Smooth muscle cell (in vitro differentiated cells): ENCODE data around the gene MYCBP. TPM values are rescaled to one million over a fixed set of nuclear protein-coding genes. Genes with fewer than 3 reads are reported as not detected.

Experiments
- DNase-seq: peaks from one replicate; lab custom pipeline; 2025; ENCODE audit not compliant: unreplicated experiment; lab: John Stamatoyannopoulos, UW
- H2AFZ ChIP-seq: fragments of 200-600 bp; sonication (generic); 2 replicates; pipeline ENCODE4 v1.6.0; 2016; ENCODE audit warnings: antibody characterized with exemption, low read depth, mild to moderate bottlenecking
- H3F3A ChIP-seq: fragments of 200-600 bp; sonication (generic); 2 replicates; pipeline ENCODE4 v1.6.0; 2017; ENCODE audit warnings: antibody characterized with exemption, low read depth
- H3K27ac ChIP-seq: fragments of 200-600 bp; sonication (generic); 2 replicates; pipeline ENCODE4 v1.5.1; 2016; ENCODE audit warnings: low read depth, mild to moderate bottlenecking
- H3K27me3 ChIP-seq: fragments of 200-600 bp; sonication (generic); 2 replicates; pipeline ENCODE4 v1.6.1; 2016; ENCODE audit warnings: low read depth, mild to moderate bottlenecking
- H3K36me3 ChIP-seq: fragments of 200-600 bp; sonication (generic); 2 replicates; pipeline ENCODE4 v1.5.1; 2016; ENCODE audit warnings: low read depth
- H3K4me1 ChIP-seq: fragments of 200-600 bp; sonication (generic); 2 replicates; pipeline ENCODE4 v1.5.1; 2016; ENCODE audit warnings: low read depth
- H3K4me2 ChIP-seq: fragments of 200-600 bp; sonication (generic); 2 replicates; pipeline ENCODE4 v1.6.0; 2016; ENCODE audit warnings: mild to moderate bottlenecking
- H3K4me3 ChIP-seq: fragments of 200-600 bp; sonication (generic); 2 replicates; pipeline ENCODE4 v1.5.1; 2016; ENCODE audit warnings: mild to moderate bottlenecking
- H3K79me2 ChIP-seq: fragments of 200-600 bp; sonication (generic); 2 replicates; pipeline ENCODE4 v1.6.0; 2016; ENCODE audit warnings: low read depth, mild to moderate bottlenecking
- H3K9ac ChIP-seq: fragments of 200-600 bp; sonication (generic); 2 replicates; pipeline ENCODE4 v1.6.0; 2016; ENCODE audit warnings: low read depth
- H3K9me3 ChIP-seq: fragments of 200-600 bp; sonication (generic); replicated peaks from 2 replicates; pipeline ENCODE4 v1.5.1; 2016; ENCODE audit warnings: low read depth
- H4K20me1 ChIP-seq: fragments of 200-600 bp; sonication (generic); 2 replicates; pipeline ENCODE4 v1.6.0; 2016; ENCODE audit warnings: low read depth
- WGBS: methylation state at CpG from one replicate; pipeline ENCODE4 v1.1.7; 2016; ENCODE audit warnings: low lambda C conversion rate; 5-methylcytosine and 5-hydroxymethylcytosine counted together
- polyA plus RNA-seq: library from polyadenylated mRNA; unstranded; fragments of >200 nt; fragmentation: Nextera tagmentation; extraction: Ambion mirVana; gene quantifications from 2 replicates; pipeline ENCODE4 v1.2.1, GENCODE V29; 2016
- total RNA-seq: library from RNA; depleted of rRNA; stranded (reverse); fragments of >200 nt; gene quantifications from 2 replicates; pipeline ENCODE4 v1.2.3, GENCODE V29; 2014
- TF ChIP-seq, protein P1 (sequence below): fragments of 200-600 bp; sonication (generic); IDR thresholded peaks from 2 replicates; pipeline ENCODE4 v1.5.1; 2017; ENCODE audit warnings: borderline replicate concordance, mild to moderate bottlenecking, antibody characterized with exemption; ENCODE audit not compliant: insufficient read depth, poor library complexity, severe bottlenecking

Gene MYCBP
- total and polyA plus RNA-seq, 2 experiments from 2014 or later, result 17.1 to 44.0 TPM

DNA sequence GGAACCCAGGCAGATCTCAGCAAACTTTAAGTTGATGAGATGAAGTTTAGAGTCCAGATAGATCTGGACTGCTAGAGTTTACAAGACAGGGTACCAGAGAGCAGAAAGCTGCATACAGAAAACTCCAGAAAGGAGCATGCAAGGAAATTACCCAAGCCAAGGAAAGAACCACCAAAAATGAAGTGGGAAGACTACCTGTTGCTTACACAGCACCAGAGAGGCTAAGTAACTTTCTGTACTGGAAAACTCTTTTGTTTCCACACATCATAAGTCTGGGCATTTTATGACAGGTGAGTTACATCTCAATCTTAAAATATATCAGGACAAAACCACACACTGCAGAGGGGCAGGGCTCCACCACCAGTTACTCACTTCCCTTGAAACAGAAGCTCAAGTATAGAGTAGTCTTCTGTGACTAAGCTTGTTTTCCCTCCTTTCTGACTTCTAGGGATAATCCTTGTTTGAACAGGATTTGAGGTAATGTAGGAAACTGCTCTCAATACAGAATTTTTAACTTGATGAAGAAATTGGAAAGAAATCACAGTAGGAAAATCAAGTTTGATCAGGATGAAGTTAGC is 25.6 kb upstream of the MYCBP start:
- H3K9me3 ChIP-seq, result no peaks in the 10 kb centered on the region
- no peak overlapping the region for H3K27ac ChIP-seq
- no peaks in the 10 kb centered on the region for H3K79me2 ChIP-seq
- no peaks in the 10 kb centered on the region for H4K20me1 ChIP-seq
- no peak overlapping the region for H3K4me3 ChIP-seq
- TF ChIP-seq, protein P1, sequence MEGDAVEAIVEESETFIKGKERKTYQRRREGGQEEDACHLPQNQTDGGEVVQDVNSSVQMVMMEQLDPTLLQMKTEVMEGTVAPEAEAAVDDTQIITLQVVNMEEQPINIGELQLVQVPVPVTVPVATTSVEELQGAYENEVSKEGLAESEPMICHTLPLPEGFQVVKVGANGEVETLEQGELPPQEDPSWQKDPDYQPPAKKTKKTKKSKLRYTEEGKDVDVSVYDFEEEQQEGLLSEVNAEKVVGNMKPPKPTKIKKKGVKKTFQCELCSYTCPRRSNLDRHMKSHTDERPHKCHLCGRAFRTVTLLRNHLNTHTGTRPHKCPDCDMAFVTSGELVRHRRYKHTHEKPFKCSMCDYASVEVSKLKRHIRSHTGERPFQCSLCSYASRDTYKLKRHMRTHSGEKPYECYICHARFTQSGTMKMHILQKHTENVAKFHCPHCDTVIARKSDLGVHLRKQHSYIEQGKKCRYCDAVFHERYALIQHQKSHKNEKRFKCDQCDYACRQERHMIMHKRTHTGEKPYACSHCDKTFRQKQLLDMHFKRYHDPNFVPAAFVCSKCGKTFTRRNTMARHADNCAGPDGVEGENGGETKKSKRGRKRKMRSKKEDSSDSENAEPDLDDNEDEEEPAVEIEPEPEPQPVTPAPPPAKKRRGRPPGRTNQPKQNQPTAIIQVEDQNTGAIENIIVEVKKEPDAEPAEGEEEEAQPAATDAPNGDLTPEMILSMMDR, result no peak
- DNase-seq, result no peak
- no peak overlapping the region for H2AFZ ChIP-seq
- no peaks in the 10 kb centered on the region for H3K27me3 ChIP-seq
- H3K36me3 ChIP-seq, result no peaks in the 10 kb centered on the region
- no peak overlapping the region for H3K4me2 ChIP-seq
- H3K4me1 ChIP-seq, result no peaks in the 10 kb centered on the region
- H3F3A ChIP-seq, result no peaks in the 10 kb centered on the region
- no peak overlapping the region for H3K9ac ChIP-seq

DNA sequence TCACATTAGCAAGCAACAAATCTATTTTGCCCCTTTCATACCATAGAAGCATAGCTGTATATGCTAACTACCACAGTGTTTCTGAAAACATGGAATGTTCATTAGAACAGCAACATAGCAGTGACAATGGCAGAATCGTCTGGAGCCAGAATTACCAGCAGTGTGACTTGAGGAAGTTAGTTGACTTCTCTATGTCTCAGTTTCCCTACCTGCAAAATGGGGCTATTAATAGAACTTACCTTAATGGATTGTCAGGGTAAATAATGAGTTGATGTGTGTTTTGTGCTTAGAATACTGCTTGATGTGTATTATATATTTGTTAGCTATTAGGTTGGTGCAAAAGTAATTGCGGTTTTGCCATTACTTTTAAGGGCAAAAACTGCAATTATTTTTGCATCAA is 23.0 kb upstream of the MYCBP start:
- Histone ChIP-seq H4K20me1 (no peaks in the 10 kb centered on the region), H3F3A (no peaks in the 10 kb centered on the region), H2AFZ (no peak overlapping the region), H3K27me3 (no peaks in the 10 kb centered on the region), H3K9ac (no peak overlapping the region), H3K36me3 (no peaks in the 10 kb centered on the region), H3K4me3 (no peak overlapping the region), H3K79me2 (no peaks in the 10 kb centered on the region), H3K4me1 (no peaks in the 10 kb centered on the region), H3K27ac (no peak overlapping the region), H3K9me3 (no peaks in the 10 kb centered on the region), H3K4me2 (no peak overlapping the region)
- 96% methylated on average over 2 of the region's 2 CpGs for WGBS
- TF ChIP-seq, protein P1, result no peak
- no peak for DNase-seq

DNA sequence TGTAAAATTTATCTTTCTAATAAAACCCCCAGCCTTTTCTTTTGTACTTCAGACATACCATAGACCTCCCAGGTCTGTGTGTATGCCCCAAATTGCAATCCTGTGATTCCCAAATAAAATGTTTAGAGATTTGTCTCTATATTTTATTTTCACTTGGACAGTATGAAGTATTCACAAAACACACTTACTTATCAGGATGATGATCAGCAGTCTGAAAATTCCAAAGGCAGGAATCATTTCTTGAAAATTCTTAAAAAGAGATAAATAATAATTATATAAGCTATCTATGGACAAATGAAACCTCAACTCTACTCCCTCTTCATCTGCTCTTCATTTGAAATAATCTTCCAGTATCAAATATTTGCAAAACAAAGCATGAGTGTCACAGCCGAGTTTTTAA is 19.8 kb upstream of the MYCBP start:
- Histone ChIP-seq H3K9me3 (no peaks in the 10 kb centered on the region), H3K27me3 (no peaks in the 10 kb centered on the region), H3F3A (no peaks in the 10 kb centered on the region), H3K4me3 (no peak overlapping the region), H3K9ac (no peak overlapping the region), H3K4me2 (no peak overlapping the region), H4K20me1 (no peaks in the 10 kb centered on the region), H3K27ac (no peak overlapping the region), H2AFZ (no peak overlapping the region), H3K79me2 (no peaks in the 10 kb centered on the region), H3K4me1 (no peaks in the 10 kb centered on the region), H3K36me3 (no peaks in the 10 kb centered on the region)
- 77% methylated on average over 1 of the region's 1 CpG for WGBS
- DNase-seq, result no peak
- TF ChIP-seq, protein P1, result no peak

DNA sequence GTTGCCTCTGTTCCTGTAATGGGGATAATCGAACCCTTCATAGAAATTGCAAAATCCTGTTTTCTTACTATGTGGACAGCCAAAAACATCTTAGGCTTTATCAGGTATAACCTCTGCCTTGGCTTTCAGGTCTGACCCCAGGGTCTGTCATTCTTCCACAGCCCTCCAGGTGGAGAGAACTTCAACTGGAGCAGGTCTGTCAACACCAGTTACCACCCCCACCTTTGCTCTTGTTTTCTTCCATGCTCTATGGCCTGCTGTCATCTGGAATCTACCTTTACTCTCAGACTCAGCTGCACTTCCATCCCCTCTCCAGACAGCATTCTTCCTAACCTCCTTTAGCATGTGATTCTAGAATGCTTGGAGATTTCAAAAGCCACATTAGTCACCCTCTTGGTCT is 18.6 kb upstream of the MYCBP start:
- Histone ChIP-seq H3K4me3 (no peak overlapping the region), H3K4me2 (no peak overlapping the region), H3K9ac (no peak overlapping the region), H3K36me3 (no peaks in the 10 kb centered on the region), H3F3A (no peaks in the 10 kb centered on the region), H3K27ac (no peak overlapping the region), H4K20me1 (no peaks in the 10 kb centered on the region), H3K9me3 (no peaks in the 10 kb centered on the region), H3K4me1 (no peaks in the 10 kb centered on the region), H2AFZ (no peak overlapping the region), H3K79me2 (no peaks in the 10 kb centered on the region), H3K27me3 (no peaks in the 10 kb centered on the region)
- 75% methylated on average over 1 of the region's 1 CpG for WGBS
- DNase-seq, result no peak
- TF ChIP-seq, protein P1, result no peak
